ENCODE measurements around the gene ATP6V1G1.

ATP6V1G1 gene

GRCh38 chr9:114570742-114571141 is 16.8 kb upstream of the ATP6V1G1 start:
- TF ChIP-seq EZH2phosphoT487 (conservative IDR thresholded peaks at IDR 0.05; ENCODE audit: low read length) (no peak), CTCF (IDR thresholded peaks at IDR 0.05; ENCODE audit: insufficient read depth, low read length, poor library complexity, severe bottlenecking) (no peak)
- H4K20me1 ChIP-seq (ENCODE audit: low read depth, low read length) = no peaks in the 10 kb centered on the region
- no peaks in the 10 kb centered on the region for H3K27me3 ChIP-seq (ENCODE audit: low read length)
- H3K4me2 ChIP-seq (ENCODE audit: low read depth, low read length, poor library complexity, severe bottlenecking) = no peak overlapping the region
- no peaks in the 10 kb centered on the region for H3K9me3 ChIP-seq (ENCODE audit: insufficient read depth, low read length)
- H3K79me2 ChIP-seq (ENCODE audit: insufficient read depth, low read length) = no peaks in the 10 kb centered on the region
- no peak overlapping the region for H2AFZ ChIP-seq (ENCODE audit: low read depth, low read length, severe bottlenecking)
- H3K9me2 ChIP-seq (replicated peaks; ENCODE audit: insufficient read depth, low read length) = no peaks in the 10 kb centered on the region
- H3K9ac ChIP-seq (ENCODE audit: low read length) = no peak overlapping the region
- no peaks in the 10 kb centered on the region for H3K36me3 ChIP-seq (ENCODE audit: low read length)
- no peak overlapping the region for H3K27ac ChIP-seq (ENCODE audit: low read depth, low read length)
- H3K4me3 ChIP-seq (ENCODE audit: insufficient read depth, low read length, poor library complexity, severe bottlenecking) = no peak overlapping the region
- H3F3A ChIP-seq (ENCODE audit: insufficient read depth) = peaks cover 13% of the 10 kb centered on the region

- Histone ChIP-seq H3K4me2 (ENCODE audit: low read depth, low read length, poor library complexity, severe bottlenecking) (no peak overlapping the region), H4K20me1 (ENCODE audit: low read depth, low read length) (no peaks in the 10 kb centered on the region)
These were observed 16.2 kb upstream of the ATP6V1G1 start for GRCh38 chr9:114571391-114571790.

GRCh38 chr9:114572199-114572598 is 15.4 kb upstream of the ATP6V1G1 start:
- H3K4me3 ChIP-seq (ENCODE audit: insufficient read depth, low read length, poor library complexity, severe bottlenecking) = no peak overlapping the region
- H3K9me2 ChIP-seq (replicated peaks; ENCODE audit: insufficient read depth, low read length) = no peaks in the 10 kb centered on the region
- no peak overlapping the region for H3K9ac ChIP-seq (ENCODE audit: low read length)
- TF ChIP-seq EZH2phosphoT487 (conservative IDR thresholded peaks at IDR 0.05; ENCODE audit: low read length) (no peak), CTCF (IDR thresholded peaks at IDR 0.05; ENCODE audit: insufficient read depth, low read length, poor library complexity, severe bottlenecking) (no peak)
- no peaks in the 10 kb centered on the region for H3K79me2 ChIP-seq (ENCODE audit: insufficient read depth, low read length)
- no peaks in the 10 kb centered on the region for H3K27me3 ChIP-seq (ENCODE audit: low read length)
- H3K9me3 ChIP-seq (ENCODE audit: insufficient read depth, low read length) = no peaks in the 10 kb centered on the region
- H3K4me2 ChIP-seq (ENCODE audit: low read depth, low read length, poor library complexity, severe bottlenecking) = no peak overlapping the region
- H2AFZ ChIP-seq (ENCODE audit: low read depth, low read length, severe bottlenecking) = no peak overlapping the region
- no peak overlapping the region for H3K27ac ChIP-seq (ENCODE audit: low read depth, low read length)
- peaks cover 4% of the 10 kb centered on the region; the same call in 1 of the 2 replicates for H3F3A ChIP-seq (ENCODE audit: insufficient read depth)
- H3K36me3 ChIP-seq (ENCODE audit: low read length) = no peaks in the 10 kb centered on the region
- H4K20me1 ChIP-seq (ENCODE audit: low read depth, low read length) = no peaks in the 10 kb centered on the region

More at GRCh38 chr9:114571391-114571790, 16.2 kb upstream of the ATP6V1G1 start:
- Histone ChIP-seq H3K36me3 (ENCODE audit: low read length) (no peaks in the 10 kb centered on the region), H3K27me3 (ENCODE audit: low read length) (no peaks in the 10 kb centered on the region), H2AFZ (ENCODE audit: low read depth, low read length, severe bottlenecking) (no peak overlapping the region), H3F3A (ENCODE audit: insufficient read depth) (peaks cover 11% of the 10 kb centered on the region), H3K27ac (ENCODE audit: low read depth, low read length) (no peak overlapping the region), H3K9ac (ENCODE audit: low read length) (no peak overlapping the region), H3K4me3 (ENCODE audit: insufficient read depth, low read length, poor library complexity, severe bottlenecking) (no peak overlapping the region), H3K9me3 (ENCODE audit: insufficient read depth, low read length) (no peaks in the 10 kb centered on the region), H3K79me2 (ENCODE audit: insufficient read depth, low read length) (no peaks in the 10 kb centered on the region), H3K9me2 (replicated peaks; ENCODE audit: insufficient read depth, low read length) (no peaks in the 10 kb centered on the region)
- TF ChIP-seq EZH2phosphoT487 (conservative IDR thresholded peaks at IDR 0.05; ENCODE audit: low read length) (no peak), CTCF (IDR thresholded peaks at IDR 0.05; ENCODE audit: insufficient read depth, low read length, poor library complexity, severe bottlenecking) (no peak)
